ENCODE data around the gene CPSF4. TPM values are rescaled to one million over a fixed set of nuclear protein-coding genes. Genes with fewer than 3 reads are reported as not detected.

The CPSF4 gene
- total RNA-seq, 4 donors from 2014 or later = 30.6 to 33.1 (median 32.7) TPM

DNA sequence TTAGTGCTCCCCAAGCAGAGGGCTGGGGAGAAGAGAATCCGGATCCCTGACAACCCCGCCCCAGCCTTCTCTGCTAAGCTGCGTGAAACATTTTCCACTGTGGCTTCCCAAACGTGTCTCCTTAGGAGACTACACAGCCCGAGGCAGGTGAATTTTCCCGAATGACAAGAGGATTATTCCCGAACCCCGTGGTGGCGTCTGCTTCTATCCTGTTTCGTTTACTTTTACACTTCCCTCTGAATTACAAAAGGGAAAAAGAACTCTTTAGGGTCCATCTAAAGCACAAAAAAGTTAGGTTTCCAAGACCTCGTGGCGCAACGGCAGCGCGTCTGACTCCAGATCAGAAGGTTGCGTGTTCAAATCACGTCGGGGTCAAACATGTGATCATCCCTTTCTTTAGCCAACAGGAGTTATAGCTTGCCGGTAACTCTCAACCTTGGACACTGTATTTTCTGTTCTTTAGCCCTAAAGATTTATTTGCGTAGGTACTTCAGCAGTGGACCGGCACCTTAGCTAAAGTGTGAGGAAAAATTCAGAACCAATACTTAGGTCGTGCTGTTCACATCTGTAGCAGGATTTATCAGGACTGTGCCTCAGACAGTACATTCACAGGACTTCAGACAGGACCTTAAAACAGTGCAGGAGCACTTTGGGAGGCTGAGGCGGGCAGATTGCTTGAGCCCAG lies 30.8 kb downstream of the CPSF4 start:
- TF ChIP-seq, protein P1, sequence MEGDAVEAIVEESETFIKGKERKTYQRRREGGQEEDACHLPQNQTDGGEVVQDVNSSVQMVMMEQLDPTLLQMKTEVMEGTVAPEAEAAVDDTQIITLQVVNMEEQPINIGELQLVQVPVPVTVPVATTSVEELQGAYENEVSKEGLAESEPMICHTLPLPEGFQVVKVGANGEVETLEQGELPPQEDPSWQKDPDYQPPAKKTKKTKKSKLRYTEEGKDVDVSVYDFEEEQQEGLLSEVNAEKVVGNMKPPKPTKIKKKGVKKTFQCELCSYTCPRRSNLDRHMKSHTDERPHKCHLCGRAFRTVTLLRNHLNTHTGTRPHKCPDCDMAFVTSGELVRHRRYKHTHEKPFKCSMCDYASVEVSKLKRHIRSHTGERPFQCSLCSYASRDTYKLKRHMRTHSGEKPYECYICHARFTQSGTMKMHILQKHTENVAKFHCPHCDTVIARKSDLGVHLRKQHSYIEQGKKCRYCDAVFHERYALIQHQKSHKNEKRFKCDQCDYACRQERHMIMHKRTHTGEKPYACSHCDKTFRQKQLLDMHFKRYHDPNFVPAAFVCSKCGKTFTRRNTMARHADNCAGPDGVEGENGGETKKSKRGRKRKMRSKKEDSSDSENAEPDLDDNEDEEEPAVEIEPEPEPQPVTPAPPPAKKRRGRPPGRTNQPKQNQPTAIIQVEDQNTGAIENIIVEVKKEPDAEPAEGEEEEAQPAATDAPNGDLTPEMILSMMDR (IDR thresholded peaks at IDR 0.05) = no peak
- no peak for TF ChIP-seq POLR2A (IDR thresholded peaks at IDR 0.05)
- Histone ChIP-seq H3K4me3 (replicated peaks in 1 of 3) (peak overlapping the region in 1 of 3 donors; percentile 7), H3K27ac (peak overlapping the region in 1 of 3 donors; percentile 28), H3K36me3 (no peaks in the 10 kb centered on the region), H3K4me1 (peaks cover 17 to 18% of the 10 kb centered on the region in 2 donors), H3K27me3 (no peaks in the 10 kb centered on the region), H3K9me3 (no peaks in the 10 kb centered on the region)
- DNase-seq = no peak
- 35 to 45% methylated on average over 23 of the region's 23 CpGs for WGBS, 2 donors
- intact Hi-C loops (cut with DNase I) = no loop called here

DNA sequence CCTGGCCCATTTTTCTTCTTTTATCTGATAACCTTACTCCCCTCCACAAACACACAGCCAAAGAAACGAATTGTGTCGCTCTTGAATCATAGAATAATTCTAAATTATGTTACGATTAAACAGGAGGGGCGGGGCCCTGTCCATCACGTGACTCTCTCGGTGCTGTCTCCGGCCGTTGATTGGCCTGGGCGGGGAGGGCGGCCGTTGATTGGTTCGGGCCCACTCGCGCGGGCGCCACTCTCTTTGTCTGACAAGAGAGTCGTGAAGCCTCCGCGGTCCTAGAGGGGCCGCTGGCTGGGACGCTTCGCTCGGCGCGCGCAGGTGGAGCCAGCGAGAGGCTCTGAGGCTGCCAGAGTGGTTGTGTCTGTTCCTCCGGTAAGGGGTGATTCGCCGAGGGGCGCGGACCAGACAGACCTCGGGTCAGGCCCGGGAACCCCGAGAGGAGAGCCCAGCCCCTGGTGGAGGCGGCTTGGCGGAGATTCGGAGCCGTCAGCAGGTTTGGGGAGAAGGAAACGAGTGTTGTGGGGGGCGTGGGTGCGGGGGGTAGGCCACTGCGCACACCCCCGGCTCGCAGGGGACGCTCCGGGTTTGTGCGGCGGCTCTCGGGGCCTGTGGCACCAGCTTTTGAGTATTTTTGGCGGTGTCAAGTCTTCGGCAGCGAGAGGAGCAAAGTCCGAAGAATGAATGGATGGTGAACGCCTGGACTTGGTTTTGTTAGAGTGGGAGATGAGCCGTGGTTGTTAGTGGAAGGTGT lies 34.0 kb downstream of the CPSF4 start, which contains the start of gene ZNF789:
Gene ZNF789 (plus strand): TSS at position 330 of the 754 bp plus-strand sequence. CDS start 3,567 bp downstream, outside the sequence.
- Histone ChIP-seq H3K27ac (peak within 1 kb of the TSS; percentile 61 to 85 (median 75)), H3K4me3 (replicated peaks in 1 of 3) (peak within 1 kb of the TSS; percentile 69 to 78 (median 72)), H3K36me3 (no peaks in the 10 kb centered on the region), H3K9me3 (no peaks in the 10 kb centered on the region), H3K27me3 (no peaks in the 10 kb centered on the region), H3K4me1 (peaks cover 3 to 8% of the 10 kb centered on the region in 2 donors)
- TF ChIP-seq POLR2A (IDR thresholded peaks at IDR 0.05) = peak in 1 of 2 donors; percentile 48
- TF ChIP-seq, protein P1 (IDR thresholded peaks at IDR 0.05) = no peak
- intact Hi-C loops (cut with DNase I) = no loop called here
- peak; percentile 99 for DNase-seq
- WGBS, 2 donors = 0 to 1% methylated on average over 37 to 43 of the region's 56 CpGs

DNA sequence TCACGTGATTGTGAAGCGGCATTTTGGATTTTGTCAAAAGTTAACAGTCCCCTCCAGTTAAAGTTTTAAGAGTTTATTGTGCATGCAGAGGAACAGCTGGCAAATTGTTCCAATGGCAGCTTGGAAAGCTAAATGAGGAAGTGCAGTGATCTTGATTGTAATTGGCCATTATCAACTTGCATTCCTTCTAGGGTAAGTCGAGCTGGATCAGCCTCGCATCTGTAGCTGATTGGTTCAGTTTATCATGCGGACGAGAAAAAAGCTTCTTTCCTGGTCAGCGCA lies 34.5 kb downstream of the CPSF4 start:
- no peak for DNase-seq
- no peaks in the 10 kb centered on the region for H3K9me3 ChIP-seq
- H3K36me3 ChIP-seq = no peaks in the 10 kb centered on the region
- no peaks in the 10 kb centered on the region for H3K27me3 ChIP-seq
- H3K27ac ChIP-seq = peak overlapping the region in 2 of 3 donors; percentile 61 to 85
- intact Hi-C loops (cut with DNase I) = no loop called here
- WGBS, 2 donors = 4% methylated on average over 7 of the region's 7 CpGs
- no peak for TF ChIP-seq POLR2A (IDR thresholded peaks at IDR 0.05)
- TF ChIP-seq, protein P1 (IDR thresholded peaks at IDR 0.05) = no peak
- H3K4me3 ChIP-seq (replicated peaks in 1 of 3) = peak overlapping the region; percentile 69 to 78 (median 72)
- peaks cover 3 to 8% of the 10 kb centered on the region in 2 donors for H3K4me1 ChIP-seq

DNA sequence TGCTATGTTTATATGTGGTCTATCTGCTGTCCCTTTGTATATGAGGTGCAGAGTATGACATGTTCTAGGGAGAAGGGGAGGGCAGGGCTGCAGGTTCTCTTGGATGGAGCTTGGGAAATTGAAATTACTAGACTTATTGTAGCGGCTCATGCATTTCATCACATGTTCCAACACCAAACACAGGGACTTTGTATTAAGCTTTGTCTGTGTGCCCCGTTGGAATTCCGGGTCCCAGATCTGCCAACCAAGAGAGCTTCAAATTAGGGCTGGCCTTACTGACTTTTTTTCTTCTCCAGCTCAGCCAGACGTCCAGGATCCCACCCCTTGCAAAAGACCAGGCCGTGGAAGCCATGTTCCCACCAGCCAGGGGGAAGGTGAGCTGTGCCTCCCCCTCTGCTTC lies 37.4 kb downstream of the CPSF4 start:
- 85 to 88% methylated on average over 5 of the region's 5 CpGs for WGBS, 2 donors
- TF ChIP-seq POLR2A (IDR thresholded peaks at IDR 0.05) = no peak
- TF ChIP-seq, protein P1 (IDR thresholded peaks at IDR 0.05) = no peak
- H3K9me3 ChIP-seq = no peaks in the 10 kb centered on the region
- no peaks in the 10 kb centered on the region for H3K27me3 ChIP-seq
- intact Hi-C loops (cut with DNase I) = no loop called here
- H3K4me3 ChIP-seq (replicated peaks in 1 of 3) = no peak overlapping the region
- no peak overlapping the region for H3K27ac ChIP-seq
- H3K36me3 ChIP-seq = peaks cover 0 to 4% of the 10 kb centered on the region in 2 donors
- peaks cover 3 to 8% of the 10 kb centered on the region in 2 donors for H3K4me1 ChIP-seq
- DNase-seq = no peak

All from thyroid gland (tissue), 4 donors.